ENCODE results near the gene NPHP4.
"Not testable (repeated sequence)": the region's sequence is repeated elsewhere in the genome, so short reads cannot be mapped to it uniquely, and the experiment has no call there.

DNA sequence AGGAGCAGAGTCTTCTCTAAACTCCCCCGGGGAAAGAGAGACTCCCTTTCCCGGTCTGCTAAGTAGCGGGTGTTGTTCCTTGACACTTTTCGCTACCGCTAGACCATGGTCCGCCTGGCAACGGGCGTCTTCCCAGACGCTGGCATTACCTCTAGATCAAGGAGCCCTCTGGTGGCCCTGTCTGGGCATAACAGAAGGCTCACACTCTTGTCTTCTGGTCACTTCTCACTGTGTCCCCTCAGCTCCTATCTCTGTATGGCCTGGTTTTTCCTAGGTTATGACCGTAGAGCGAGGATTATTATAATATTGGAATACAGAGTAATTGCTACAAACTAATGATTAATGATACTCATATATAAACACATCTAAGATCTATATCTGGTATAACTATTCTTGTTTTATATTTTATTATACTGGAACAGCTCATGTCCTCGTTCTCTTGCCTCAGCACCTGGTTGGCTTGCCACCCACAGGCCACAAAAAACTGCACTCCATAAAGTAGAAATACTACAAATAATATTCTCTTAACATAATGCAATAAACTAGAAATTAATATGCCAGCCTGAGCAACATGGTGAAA, 98.4 kb downstream of the NPHP4 start:
- not testable (repeated sequence) for TF ChIP-seq EZH2 (IDR thresholded peaks at IDR 0.05; ENCODE audit: borderline replicate concordance, low read length)
- TF ChIP-seq, protein P1, sequence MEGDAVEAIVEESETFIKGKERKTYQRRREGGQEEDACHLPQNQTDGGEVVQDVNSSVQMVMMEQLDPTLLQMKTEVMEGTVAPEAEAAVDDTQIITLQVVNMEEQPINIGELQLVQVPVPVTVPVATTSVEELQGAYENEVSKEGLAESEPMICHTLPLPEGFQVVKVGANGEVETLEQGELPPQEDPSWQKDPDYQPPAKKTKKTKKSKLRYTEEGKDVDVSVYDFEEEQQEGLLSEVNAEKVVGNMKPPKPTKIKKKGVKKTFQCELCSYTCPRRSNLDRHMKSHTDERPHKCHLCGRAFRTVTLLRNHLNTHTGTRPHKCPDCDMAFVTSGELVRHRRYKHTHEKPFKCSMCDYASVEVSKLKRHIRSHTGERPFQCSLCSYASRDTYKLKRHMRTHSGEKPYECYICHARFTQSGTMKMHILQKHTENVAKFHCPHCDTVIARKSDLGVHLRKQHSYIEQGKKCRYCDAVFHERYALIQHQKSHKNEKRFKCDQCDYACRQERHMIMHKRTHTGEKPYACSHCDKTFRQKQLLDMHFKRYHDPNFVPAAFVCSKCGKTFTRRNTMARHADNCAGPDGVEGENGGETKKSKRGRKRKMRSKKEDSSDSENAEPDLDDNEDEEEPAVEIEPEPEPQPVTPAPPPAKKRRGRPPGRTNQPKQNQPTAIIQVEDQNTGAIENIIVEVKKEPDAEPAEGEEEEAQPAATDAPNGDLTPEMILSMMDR (IDR thresholded peaks at IDR 0.05; ENCODE audit: low read length): peak; percentile 38

All from OCI-LY1 (cell line).